ENCODE results near the gene BHLHE40.

BHLHE40 gene

GRCh38 chr3:4997946-4998345 lies 18.7 kb downstream of the BHLHE40 start:
- H4K91ac ChIP-seq (ENCODE audit: low read length) = no peak overlapping the region
- 69% methylated on average over 2 of the region's 7 CpGs for WGBS
- H2BK5ac ChIP-seq (ENCODE audit: low read depth, low read length, poor library complexity, severe bottlenecking) = no peak overlapping the region
- H4K8ac ChIP-seq (ENCODE audit: low read length) = no peak overlapping the region
- no peak overlapping the region for H3K27ac ChIP-seq (ENCODE audit: low read length, poor library complexity, severe bottlenecking)
- H2AK5ac ChIP-seq (ENCODE audit: low read length, severe bottlenecking) = no peak overlapping the region
- no peak overlapping the region for H2BK15ac ChIP-seq (ENCODE audit: low read depth, poor library complexity, severe bottlenecking)
- no peak overlapping the region for H3K9ac ChIP-seq (ENCODE audit: low read length)
- no peak for DNase-seq
- H3K14ac ChIP-seq (ENCODE audit: low read length in 2 of 2) = no peak overlapping the region
- no peak overlapping the region for H3K4ac ChIP-seq (ENCODE audit: low read depth in 1 of 2, low read length in 2 of 2)
- H3K27me3 ChIP-seq (ENCODE audit: control insufficient read depth in 1 of 2, insufficient read depth in 1 of 2, low read length in 2 of 2) = no peaks in the 10 kb centered on the region
- H2BK12ac ChIP-seq (ENCODE audit: low read length in 2 of 2) = peak overlapping the region in 1 of 2 experiments; percentile 50
- no peak overlapping the region for H3K4me3 ChIP-seq (ENCODE audit: insufficient read depth in 1 of 2, low read depth in 1 of 2, low read length in 2 of 2)
- no peak overlapping the region for H2AFZ ChIP-seq (ENCODE audit: low read depth, low read length)
- no peak overlapping the region for H3K23ac ChIP-seq (ENCODE audit: low read length in 2 of 2)
- H2BK120ac ChIP-seq (ENCODE audit: low read depth, low read length) = no peak overlapping the region
- H3K36me3 ChIP-seq (ENCODE audit: control insufficient read depth in 1 of 2, insufficient read depth in 2 of 2, low read depth in 1 of 2, low read length in 2 of 2) = no peaks in the 10 kb centered on the region
- no peak overlapping the region for H3K18ac ChIP-seq (ENCODE audit: low read depth in 1 of 2, low read length in 2 of 2)
- no peaks in the 10 kb centered on the region for H3K79me1 ChIP-seq (replicated peaks; ENCODE audit: low read length, poor library complexity, severe bottlenecking)
- H3K9me3 ChIP-seq (ENCODE audit: control insufficient read depth, low read length) = no peaks in the 10 kb centered on the region
- H3K4me1 ChIP-seq (ENCODE audit: control insufficient read depth, insufficient read depth, low read depth, low read length) = peaks cover 18% of the 10 kb centered on the region
- no peak overlapping the region for H3K4me2 ChIP-seq (ENCODE audit: low read length, poor library complexity, severe bottlenecking)

DNA sequence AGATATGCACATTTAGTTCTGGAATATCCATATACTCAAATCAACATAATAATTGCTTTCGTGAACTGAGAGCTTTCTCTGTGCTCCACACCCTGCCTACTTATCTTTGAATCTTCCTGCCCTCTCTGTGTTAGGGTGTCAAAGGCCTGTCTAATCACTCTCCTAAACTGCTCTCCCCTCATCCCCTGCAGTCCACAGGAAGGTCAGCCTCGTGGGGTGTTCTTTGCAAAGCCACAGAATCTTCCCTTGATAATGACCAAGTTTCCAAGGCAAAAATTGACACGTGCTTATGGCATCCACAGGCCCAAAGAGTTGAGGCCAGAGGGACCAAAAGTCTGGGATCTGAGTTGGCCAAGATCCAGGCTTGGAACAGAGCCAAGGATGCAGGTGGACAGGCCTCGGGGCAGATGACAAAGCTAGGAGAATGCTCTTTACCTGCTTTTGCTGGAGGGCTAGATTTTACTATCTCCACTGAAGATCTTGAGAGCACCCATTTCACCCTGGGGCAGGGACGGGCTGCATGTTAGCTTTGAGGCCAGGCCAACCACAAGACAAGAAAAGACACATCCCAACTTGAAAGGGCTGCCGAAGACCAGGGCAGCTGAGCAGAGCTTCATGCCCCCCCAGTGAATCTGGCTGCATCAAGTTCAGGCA lies 20.4 kb downstream of the BHLHE40 start:
- Histone ChIP-seq H3K4me2 (ENCODE audit: low read length, poor library complexity, severe bottlenecking) (no peak overlapping the region), H4K8ac (ENCODE audit: low read length) (no peak overlapping the region), H4K91ac (ENCODE audit: low read length) (no peak overlapping the region), H3K18ac (ENCODE audit: low read depth in 1 of 2, low read length in 2 of 2) (no peak overlapping the region), H2BK5ac (ENCODE audit: low read depth, low read length, poor library complexity, severe bottlenecking) (no peak overlapping the region), H3K4me3 (ENCODE audit: insufficient read depth in 1 of 2, low read depth in 1 of 2, low read length in 2 of 2) (no peak overlapping the region), H3K9ac (ENCODE audit: low read length) (no peak overlapping the region), H2BK15ac (ENCODE audit: low read depth, poor library complexity, severe bottlenecking) (no peak overlapping the region), H3K14ac (ENCODE audit: low read length in 2 of 2) (no peak overlapping the region), H3K4ac (ENCODE audit: low read depth in 1 of 2, low read length in 2 of 2) (no peak overlapping the region), H3K4me1 (ENCODE audit: control insufficient read depth, insufficient read depth, low read depth, low read length) (peaks cover 19% of the 10 kb centered on the region), H3K36me3 (ENCODE audit: control insufficient read depth in 1 of 2, insufficient read depth in 2 of 2, low read depth in 1 of 2, low read length in 2 of 2) (no peaks in the 10 kb centered on the region), H2BK120ac (ENCODE audit: low read depth, low read length) (no peak overlapping the region), H3K27ac (ENCODE audit: low read length, poor library complexity, severe bottlenecking) (no peak overlapping the region), H3K23ac (ENCODE audit: low read length in 2 of 2) (no peak overlapping the region), H3K79me1 (replicated peaks; ENCODE audit: low read length, poor library complexity, severe bottlenecking) (no peaks in the 10 kb centered on the region), H2AFZ (ENCODE audit: low read depth, low read length) (no peak overlapping the region), H2AK5ac (ENCODE audit: low read length, severe bottlenecking) (no peak overlapping the region), H3K27me3 (ENCODE audit: control insufficient read depth in 1 of 2, insufficient read depth in 1 of 2, low read length in 2 of 2) (no peaks in the 10 kb centered on the region), H3K9me3 (ENCODE audit: control insufficient read depth, low read length) (no peaks in the 10 kb centered on the region), H2BK12ac (ENCODE audit: low read length in 2 of 2) (no peak overlapping the region)
- WGBS = 75% methylated on average over 6 of the region's 6 CpGs
- DNase-seq = no peak

DNA sequence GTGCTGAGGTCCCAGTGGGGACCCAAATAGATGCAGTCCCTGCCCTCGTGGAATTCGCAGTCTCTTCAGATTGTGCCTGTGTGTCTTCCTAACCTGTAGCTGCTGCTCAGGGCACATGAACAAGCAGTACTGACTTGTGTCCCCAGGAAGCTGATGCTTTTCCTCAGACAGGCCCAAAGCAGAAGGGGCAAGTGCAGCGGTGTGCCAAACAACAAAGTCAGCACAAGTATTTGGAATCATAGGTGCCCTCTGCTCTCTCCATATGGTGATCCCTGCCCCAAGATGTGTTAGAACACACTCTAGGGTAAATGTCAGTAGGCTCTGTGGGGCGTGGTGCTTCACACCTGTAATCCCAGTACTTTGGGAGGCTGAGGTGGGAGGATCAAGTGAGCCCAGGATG lies 21.9 kb downstream of the BHLHE40 start:
- H2BK120ac ChIP-seq (ENCODE audit: low read depth, low read length) = no peak overlapping the region
- DNase-seq = no peak
- 98% methylated on average over 4 of the region's 4 CpGs for WGBS
- H3K18ac ChIP-seq (ENCODE audit: low read depth in 1 of 2, low read length in 2 of 2) = no peak overlapping the region
- no peak overlapping the region for H4K8ac ChIP-seq (ENCODE audit: low read length)
- no peaks in the 10 kb centered on the region for H3K9me3 ChIP-seq (ENCODE audit: control insufficient read depth, low read length)
- H2AK5ac ChIP-seq (ENCODE audit: low read length, severe bottlenecking) = no peak overlapping the region
- no peak overlapping the region for H4K91ac ChIP-seq (ENCODE audit: low read length)
- no peak overlapping the region for H3K23ac ChIP-seq (ENCODE audit: low read length in 2 of 2)
- H2BK12ac ChIP-seq (ENCODE audit: low read length in 2 of 2) = peak overlapping the region in 1 of 2 experiments; percentile 37
- no peak overlapping the region for H2AFZ ChIP-seq (ENCODE audit: low read depth, low read length)
- no peak overlapping the region for H2BK15ac ChIP-seq (ENCODE audit: low read depth, poor library complexity, severe bottlenecking)
- H3K4me2 ChIP-seq (ENCODE audit: low read length, poor library complexity, severe bottlenecking) = no peak overlapping the region
- no peak overlapping the region for H3K4ac ChIP-seq (ENCODE audit: low read depth in 1 of 2, low read length in 2 of 2)
- no peaks in the 10 kb centered on the region for H3K27me3 ChIP-seq (ENCODE audit: control insufficient read depth in 1 of 2, insufficient read depth in 1 of 2, low read length in 2 of 2)
- H3K4me1 ChIP-seq (ENCODE audit: control insufficient read depth, insufficient read depth, low read depth, low read length) = peaks cover 11% of the 10 kb centered on the region
- H3K4me3 ChIP-seq (ENCODE audit: insufficient read depth in 1 of 2, low read depth in 1 of 2, low read length in 2 of 2) = no peak overlapping the region
- no peak overlapping the region for H3K14ac ChIP-seq (ENCODE audit: low read length in 2 of 2)
- no peaks in the 10 kb centered on the region for H3K36me3 ChIP-seq (ENCODE audit: control insufficient read depth in 1 of 2, insufficient read depth in 2 of 2, low read depth in 1 of 2, low read length in 2 of 2)
- no peaks in the 10 kb centered on the region for H3K79me1 ChIP-seq (replicated peaks; ENCODE audit: low read length, poor library complexity, severe bottlenecking)
- H3K27ac ChIP-seq (ENCODE audit: low read length, poor library complexity, severe bottlenecking) = no peak overlapping the region
- H3K9ac ChIP-seq (ENCODE audit: low read length) = no peak overlapping the region
- no peak overlapping the region for H2BK5ac ChIP-seq (ENCODE audit: low read depth, low read length, poor library complexity, severe bottlenecking)

GRCh38 chr3:5001805-5002173 lies 22.6 kb downstream of the BHLHE40 start:
- no peak overlapping the region for H3K4me2 ChIP-seq (ENCODE audit: low read length, poor library complexity, severe bottlenecking)
- 100% methylated on average over 1 of the region's 1 CpG for WGBS
- no peak overlapping the region for H2AK5ac ChIP-seq (ENCODE audit: low read length, severe bottlenecking)
- no peak overlapping the region for H2BK15ac ChIP-seq (ENCODE audit: low read depth, poor library complexity, severe bottlenecking)
- no peak overlapping the region for H3K9ac ChIP-seq (ENCODE audit: low read length)
- no peaks in the 10 kb centered on the region for H3K79me1 ChIP-seq (replicated peaks; ENCODE audit: low read length, poor library complexity, severe bottlenecking)
- H2BK12ac ChIP-seq (ENCODE audit: low read length in 2 of 2) = no peak overlapping the region
- no peak overlapping the region for H3K18ac ChIP-seq (ENCODE audit: low read depth in 1 of 2, low read length in 2 of 2)
- no peaks in the 10 kb centered on the region for H3K9me3 ChIP-seq (ENCODE audit: control insufficient read depth, low read length)
- no peak overlapping the region for H3K14ac ChIP-seq (ENCODE audit: low read length in 2 of 2)
- no peaks in the 10 kb centered on the region for H3K27me3 ChIP-seq (ENCODE audit: control insufficient read depth in 1 of 2, insufficient read depth in 1 of 2, low read length in 2 of 2)
- no peak overlapping the region for H2BK120ac ChIP-seq (ENCODE audit: low read depth, low read length)
- no peak overlapping the region for H4K91ac ChIP-seq (ENCODE audit: low read length)
- H3K4ac ChIP-seq (ENCODE audit: low read depth in 1 of 2, low read length in 2 of 2) = no peak overlapping the region
- DNase-seq = no peak
- no peak overlapping the region for H2AFZ ChIP-seq (ENCODE audit: low read depth, low read length)
- H3K4me1 ChIP-seq (ENCODE audit: control insufficient read depth, insufficient read depth, low read depth, low read length) = peaks cover 11% of the 10 kb centered on the region
- no peak overlapping the region for H3K23ac ChIP-seq (ENCODE audit: low read length in 2 of 2)
- no peaks in the 10 kb centered on the region for H3K36me3 ChIP-seq (ENCODE audit: control insufficient read depth in 1 of 2, insufficient read depth in 2 of 2, low read depth in 1 of 2, low read length in 2 of 2)
- H3K27ac ChIP-seq (ENCODE audit: low read length, poor library complexity, severe bottlenecking) = no peak overlapping the region
- H2BK5ac ChIP-seq (ENCODE audit: low read depth, low read length, poor library complexity, severe bottlenecking) = no peak overlapping the region
- H3K4me3 ChIP-seq (ENCODE audit: insufficient read depth in 1 of 2, low read depth in 1 of 2, low read length in 2 of 2) = no peak overlapping the region
- no peak overlapping the region for H4K8ac ChIP-seq (ENCODE audit: low read length)

All from mesenchymal stem cell (in vitro differentiated cells and primary cell).